Stimulated activated CD4-positive, alpha-beta T cell treated with anti-CD3 and anti-CD28 coated beads, Interleukin-1b, Interleukin-23, amount 100 ng/mL, for 1 hour (primary cell): ENCODE results near the gene LBP.
"Not testable (repeated sequence)": the region's sequence is repeated elsewhere in the genome, so short reads cannot be mapped to it uniquely, and the experiment has no call there.

Experiments used
- DNase-seq, 2 donors: peaks; one replicate each; pipeline ENCODE4 v3.0.0-alpha.2; 2020; ENCODE audit warnings: low read depth in 2 of 2

LBP gene

DNA sequence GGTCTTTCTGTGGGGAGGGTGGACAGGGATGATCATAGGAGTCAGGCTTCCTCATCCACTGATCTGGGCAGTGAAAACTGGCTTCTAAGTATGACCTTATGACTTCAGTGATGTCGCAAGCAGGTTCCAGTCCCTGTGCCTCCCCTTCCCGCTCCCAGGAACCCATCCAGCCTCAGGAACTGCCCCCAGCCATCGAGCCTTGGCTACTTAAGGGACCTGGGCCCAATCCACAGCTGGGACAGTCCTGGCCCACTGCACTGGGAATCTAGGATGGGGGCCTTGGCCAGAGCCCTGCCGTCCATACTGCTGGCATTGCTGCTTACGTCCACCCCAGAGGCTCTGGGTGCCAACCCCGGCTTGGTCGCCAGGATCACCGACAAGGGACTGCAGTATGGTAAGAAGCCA is at the start of gene LBP:
Gene LBP, plus strand, starts transcription at position 236 of the 405 bp plus-strand sequence. Its CDS starts 35 bp downstream, at position 271.
- DNase-seq, result no peak

DNA sequence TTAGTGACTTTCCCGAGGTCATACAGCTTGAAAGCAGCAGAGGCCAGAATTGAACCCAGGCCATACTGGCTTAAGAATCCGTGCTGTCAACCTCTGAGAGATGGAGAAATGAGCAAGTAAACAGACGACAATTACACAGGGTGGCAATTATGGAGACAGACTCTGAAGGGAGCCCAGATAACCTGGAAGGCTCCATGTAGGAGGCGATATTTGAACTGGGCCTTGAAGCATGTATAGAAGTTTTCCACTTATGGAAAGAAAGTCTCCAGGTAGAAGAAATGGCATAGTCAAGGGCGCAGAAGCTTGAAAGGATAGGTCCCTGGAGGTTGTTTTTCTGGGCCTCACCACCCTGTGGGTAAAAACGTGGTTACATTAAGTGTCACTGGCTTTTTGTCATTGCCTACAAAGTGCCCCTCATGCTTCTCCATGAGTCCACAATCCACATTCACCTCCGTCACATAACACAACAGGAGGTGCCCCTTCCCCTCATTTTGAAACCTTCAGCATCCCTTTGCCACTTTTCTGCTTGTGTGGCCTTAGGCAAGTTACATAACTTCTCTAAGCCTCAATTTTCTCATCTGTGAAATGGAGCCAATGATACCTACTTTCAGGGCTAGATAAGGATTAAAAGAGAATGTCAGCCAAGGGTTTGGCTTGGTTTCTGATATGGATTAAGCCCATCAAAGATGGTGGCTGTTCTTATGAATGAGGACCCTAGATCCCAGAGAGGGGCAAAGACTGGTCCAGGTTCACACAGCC is 48.2 kb upstream of the LBP start:
- DNase-seq, result no peak

- no peak for DNase-seq
Observed at GRCh38 chr20:38298768-38299288, 47.5 kb upstream of the LBP start.

DNA sequence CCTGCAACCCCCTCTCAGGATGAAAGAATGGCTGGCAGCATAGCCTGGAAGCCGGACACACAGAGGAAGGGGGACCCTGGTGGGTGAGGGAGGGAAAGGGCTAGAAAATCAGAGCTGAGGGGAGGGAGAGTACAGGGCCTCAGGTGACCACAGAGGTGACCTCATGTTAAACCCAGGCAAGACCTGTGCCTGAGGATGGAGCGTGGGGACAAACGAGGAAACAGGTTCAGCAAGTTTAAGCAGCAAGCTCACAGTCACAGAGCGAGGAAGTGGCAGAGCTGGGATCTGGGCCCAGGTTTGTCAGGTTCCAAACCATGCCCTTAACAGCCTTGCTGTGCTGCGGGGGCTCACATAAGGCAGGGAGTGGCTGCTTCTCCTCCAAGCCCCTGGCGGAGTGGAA is 46.3 kb upstream of the LBP start:
- no peak for DNase-seq

- no peak for DNase-seq
Observed at GRCh38 chr20:38300438-38300837, 45.8 kb upstream of the LBP start.

GRCh38 chr20:38301309-38301708 is 45.0 kb upstream of the LBP start:
- DNase-seq, result no peak

- DNase-seq, result no peak
Observed at GRCh38 chr20:38302786-38303185, 43.5 kb upstream of the LBP start.

GRCh38 chr20:38303908-38304379 is 42.3 kb upstream of the LBP start, which contains the start of gene BPI:
Gene BPI (plus strand): TSS chr20:38304156. CDS start chr20:38304224, 68 bp downstream.
- no peak for DNase-seq

- no peak for DNase-seq
Observed at GRCh38 chr20:38304845-38305447, 41.3 kb upstream of the LBP start.

DNA sequence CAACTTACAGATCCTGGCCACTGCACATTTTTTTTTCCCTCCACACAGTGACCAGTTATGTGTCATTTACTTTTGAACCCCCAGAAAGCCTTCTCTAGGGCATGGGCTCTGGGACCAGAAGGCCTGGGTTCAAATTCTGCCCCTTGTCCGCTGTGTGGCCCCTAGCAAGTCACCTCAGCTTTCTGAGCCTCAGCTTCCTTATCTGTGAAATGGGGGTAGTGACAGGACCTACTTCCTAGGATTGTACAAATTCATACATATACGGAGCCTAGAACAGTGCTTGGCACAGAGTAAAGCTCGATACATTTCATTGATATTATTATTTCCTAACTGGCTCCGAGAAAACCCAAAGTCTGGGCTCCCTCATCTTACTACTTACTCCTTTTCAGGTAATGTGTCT is 40.7 kb upstream of the LBP start:
- DNase-seq, result no peak

DNA sequence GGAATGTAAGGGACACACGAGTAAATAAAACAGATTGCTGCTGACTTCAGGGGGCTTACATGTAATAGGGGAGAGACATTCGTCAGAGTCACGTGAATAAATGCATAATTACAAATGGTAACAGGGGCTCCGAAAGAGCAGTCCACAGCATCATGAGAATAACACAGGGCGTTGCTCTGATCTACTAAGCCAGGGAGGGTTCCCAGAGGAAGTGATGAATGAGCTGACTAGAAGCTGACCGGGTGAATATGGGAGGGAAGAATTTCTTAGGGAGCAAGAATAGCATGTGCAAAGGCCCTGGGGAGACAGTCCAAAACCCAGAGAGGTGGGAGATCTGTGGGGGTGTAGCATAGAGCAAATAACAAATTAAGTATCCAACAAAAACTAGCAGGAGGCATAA is 39.9 kb upstream of the LBP start:
- DNase-seq, result no peak

DNA sequence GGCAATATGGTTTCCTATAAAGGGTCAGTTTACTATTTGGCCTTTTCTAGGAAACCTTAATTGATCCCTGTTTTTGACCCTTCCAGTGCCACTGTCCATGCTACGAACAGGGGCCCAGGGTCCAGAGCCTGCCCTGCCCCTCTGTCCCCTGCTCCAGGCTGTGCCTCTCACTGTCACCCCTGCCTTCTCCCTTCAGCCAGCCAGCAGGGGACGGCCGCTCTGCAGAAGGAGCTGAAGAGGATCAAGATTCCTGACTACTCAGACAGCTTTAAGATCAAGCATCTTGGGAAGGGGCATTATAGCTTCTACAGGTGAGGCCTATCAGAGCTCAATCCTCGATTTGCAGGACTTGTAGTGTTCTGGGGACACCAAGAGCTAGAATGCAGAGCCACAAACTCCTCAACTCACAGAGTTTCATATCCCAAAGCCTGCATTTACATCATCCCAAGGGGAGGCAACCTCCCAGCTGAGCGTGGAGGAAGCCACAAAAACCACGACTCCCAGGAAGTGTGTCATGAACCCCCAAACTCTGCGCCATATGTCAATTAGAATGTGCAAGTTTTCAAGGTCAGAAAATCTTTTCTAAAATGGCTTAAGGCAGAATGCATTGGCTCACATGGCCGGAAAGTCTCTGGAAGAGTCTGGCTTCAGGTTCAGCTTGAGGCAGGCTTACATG is 38.8 kb upstream of the LBP start:
- no peak for DNase-seq

DNA sequence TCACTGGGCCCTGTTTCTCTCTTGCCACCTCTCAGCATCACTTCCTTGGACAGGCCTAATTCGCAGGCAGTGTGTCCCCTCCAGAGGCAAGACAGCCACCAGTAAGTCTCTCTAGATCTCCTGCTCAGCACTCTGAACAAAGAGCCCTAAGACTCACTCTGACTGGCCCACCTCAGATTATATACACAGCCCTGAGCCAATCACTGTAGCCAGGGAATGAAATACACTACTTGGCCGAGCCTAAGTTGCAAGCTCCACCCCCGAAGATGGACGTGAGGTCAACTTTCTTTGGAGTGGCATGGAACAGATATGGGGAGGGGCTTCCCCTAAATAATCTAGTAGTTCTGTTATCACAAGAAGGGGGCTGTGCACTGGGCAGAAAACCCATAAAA is 38.2 kb upstream of the LBP start:
- DNase-seq, result no peak

DNA sequence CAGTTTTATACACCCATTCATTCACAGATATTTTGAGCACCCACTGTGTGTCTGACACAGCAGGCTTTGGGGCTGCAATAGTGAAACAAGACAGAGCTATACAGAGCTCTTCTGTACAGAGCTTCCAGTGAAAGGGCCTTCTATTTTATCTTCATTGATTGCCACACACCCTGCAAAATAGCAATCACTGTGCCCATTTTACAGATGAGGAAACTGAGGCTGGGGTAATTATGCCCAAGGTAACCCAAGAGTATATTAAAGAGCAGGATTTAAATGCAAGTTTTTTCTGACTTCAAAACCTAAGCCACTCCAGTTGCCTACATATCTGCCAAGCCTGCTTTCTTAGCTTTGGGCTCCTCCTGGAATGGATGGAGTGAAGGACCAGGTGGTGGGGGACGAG is 37.8 kb upstream of the LBP start:
- DNase-seq, result no peak

DNA sequence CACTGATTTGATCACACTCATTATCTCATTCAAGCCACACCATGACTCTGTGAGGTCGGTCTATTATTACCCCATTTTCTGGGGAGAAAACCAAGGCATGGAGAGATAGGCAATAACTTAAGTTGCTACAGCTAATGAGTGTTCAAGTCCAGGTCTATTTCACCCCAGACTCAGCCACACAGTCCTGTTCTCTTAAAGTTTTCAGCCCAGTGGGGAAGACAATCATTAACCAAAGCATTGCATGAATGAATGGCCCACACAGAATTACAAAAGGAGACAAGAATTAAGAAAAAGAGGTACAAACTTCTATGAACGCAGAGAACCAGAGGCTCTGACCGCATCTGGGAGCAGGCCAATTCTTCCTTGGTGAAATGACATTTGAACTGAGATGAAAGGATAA is 35.2 kb upstream of the LBP start:
- no peak for DNase-seq

- DNase-seq, result no peak
Observed at GRCh38 chr20:38311491-38311890, 34.8 kb upstream of the LBP start.

- DNase-seq, result no peak
Observed at GRCh38 chr20:38313676-38314075, 32.6 kb upstream of the LBP start.

- DNase-seq, result not testable (repeated sequence)
Observed at GRCh38 chr20:38314350-38314749, 31.9 kb upstream of the LBP start.

GRCh38 chr20:38315290-38315966 is 30.9 kb upstream of the LBP start:
- no peak for DNase-seq

GRCh38 chr20:38316341-38316740 is 29.9 kb upstream of the LBP start:
- DNase-seq, result no peak

DNA sequence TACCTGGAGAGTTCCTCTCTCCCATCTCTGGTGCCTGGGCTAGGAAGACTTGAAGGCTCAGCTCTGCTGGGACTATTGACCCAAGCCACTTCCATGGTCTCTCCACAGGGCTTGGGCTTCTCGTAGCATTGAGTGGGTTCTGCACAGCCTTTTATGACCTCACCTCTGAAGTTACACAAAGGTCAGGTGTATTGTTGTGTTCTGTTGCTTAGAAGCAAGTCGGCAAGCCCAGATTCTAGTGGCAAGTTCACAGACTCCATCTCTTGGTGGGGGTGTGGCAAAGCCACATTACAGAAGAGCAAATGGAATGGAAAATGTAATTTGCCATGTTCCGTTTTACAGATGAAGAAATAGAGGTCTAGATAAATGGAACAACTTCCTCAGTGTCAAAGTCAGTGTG is 28.9 kb upstream of the LBP start:
- DNase-seq, result no peak

DNA sequence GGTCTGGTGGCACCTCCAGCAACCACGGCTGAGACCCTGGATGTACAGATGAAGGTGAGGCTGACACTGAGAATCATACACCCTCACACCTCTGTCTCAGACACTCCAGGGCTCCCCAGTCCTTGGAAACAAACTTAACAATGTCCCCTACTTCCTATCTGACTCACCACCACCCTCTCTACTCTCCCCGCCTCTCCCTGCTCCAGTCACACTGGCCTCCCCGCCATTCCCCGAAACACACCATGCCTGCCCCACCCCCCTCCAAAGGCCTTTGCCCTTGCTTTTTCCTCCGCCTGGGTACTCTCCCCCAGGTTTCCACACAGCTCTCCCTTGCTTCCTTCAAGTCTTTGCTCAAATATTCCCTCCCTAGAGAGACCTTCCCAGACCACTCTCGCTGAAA is 26.1 kb upstream of the LBP start:
- DNase-seq, result no peak
